Thyroid gland (tissue), 4 donors: ENCODE measurements around the gene PRSS2. TPM values are rescaled to one million over a fixed set of nuclear protein-coding genes. Genes with fewer than 3 reads are reported as not detected.
A peak's percentile ranks its signal among the peaks of the same experiment; 100 is the strongest.
"Not testable (repeated sequence)": the region's sequence is repeated elsewhere in the genome, so short reads cannot be mapped to it uniquely, and the experiment has no call there.

ENCODE experiments used
- DNase-seq, 2 donors: peaks; one replicate each; pipeline ENCODE4 v3.0.0-alpha.2; 2019
- H3K27ac ChIP-seq, 3 donors: fragments of 200-600 bp; sonication (generic); 1 replicate in 2 of 3; 2 replicates in 1 of 3; pipeline ENCODE4 v1.5.1; 2016 to 2019; ENCODE audit warnings: mild to moderate bottlenecking in 1 of 3, moderate library complexity in 1 of 3
- H3K27me3 ChIP-seq: fragments of 200-600 bp; sonication (generic); one replicate; pipeline ENCODE4 v1.5.1; 2019
- H3K36me3 ChIP-seq, 2 donors: fragments of 200-600 bp; sonication (generic); one replicate each; pipeline ENCODE4 v1.5.1; 2016 to 2019
- H3K4me1 ChIP-seq, 2 donors: fragments of 200-600 bp; sonication (generic); one replicate each; pipeline ENCODE4 v1.5.1; 2017 to 2019
- H3K4me3 ChIP-seq, 3 donors: fragments of 200-600 bp; sonication (generic); replicated peaks in 1 of 3; 1 replicate in 2 of 3; 2 replicates in 1 of 3; pipeline ENCODE4 v1.5.1; 2016; ENCODE audit warnings: mild to moderate bottlenecking in 1 of 3
- H3K9me3 ChIP-seq: fragments of 200-600 bp; sonication (generic); one replicate; pipeline ENCODE4 v1.5.1; 2017
- CTCF ChIP-seq, 6 experiments: fragments of 200-600 bp in 3 of 6; fragments of 450-650 bp in 3 of 6; sonication (generic) in 3 of 6; IDR thresholded peaks; one replicate each; pipeline ENCODE4 v1.5.1; 2016 to 2019; ENCODE audit warnings: antibody characterized with exemption in 6 of 6, mild to moderate bottlenecking in 2 of 6, inconsistent platforms in 1 of 6, moderate library complexity in 1 of 6
- POLR2A ChIP-seq, 2 donors: fragments of 450-650 bp; IDR thresholded peaks; one replicate each; pipeline ENCODE4 v1.6.1; 2017; ENCODE audit warnings: antibody characterized with exemption in 2 of 2, mild to moderate bottlenecking in 2 of 2, moderate library complexity in 1 of 2
- WGBS, 2 donors: methylation state at CpG; one replicate each; pipeline ENCODE4 v1.1.5; 2017; 5-methylcytosine and 5-hydroxymethylcytosine counted together
- intact Hi-C: fragments of 100-400 bp; cut with DNase I; formaldehyde crosslinking; loops from one replicate; pipeline ENCODE4 v1.15.1; 2023
- total RNA-seq, 4 donors: library from RNA; depleted of rRNA; stranded (reverse); fragments of >200 nt; gene quantifications; one replicate each; pipeline ENCODE4 v1.2.3, GENCODE V29; 2016

PRSS2 gene
- total RNA-seq, 4 donors from 2014 or later = not detected

DNA sequence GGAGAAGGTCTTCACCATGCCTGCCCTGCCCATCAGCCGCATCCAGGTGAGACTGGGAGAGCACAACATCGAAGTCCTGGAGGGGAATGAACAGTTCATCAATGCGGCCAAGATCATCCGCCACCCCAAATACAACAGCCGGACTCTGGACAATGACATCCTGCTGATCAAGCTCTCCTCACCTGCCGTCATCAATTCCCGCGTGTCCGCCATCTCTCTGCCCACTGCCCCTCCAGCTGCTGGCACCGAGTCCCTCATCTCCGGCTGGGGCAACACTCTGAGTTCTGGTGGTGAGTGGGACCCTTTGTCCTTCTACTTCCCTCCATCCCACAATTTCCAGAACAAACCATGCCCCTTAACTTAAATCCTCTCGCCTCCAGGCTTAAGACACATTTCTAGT is 2.5 kb downstream of the PRSS2 start:
- WGBS, 2 donors = 89% methylated on average over 12 of the region's 12 CpGs
- DNase-seq = no peak
- intact Hi-C loops = no loop called here

DNA sequence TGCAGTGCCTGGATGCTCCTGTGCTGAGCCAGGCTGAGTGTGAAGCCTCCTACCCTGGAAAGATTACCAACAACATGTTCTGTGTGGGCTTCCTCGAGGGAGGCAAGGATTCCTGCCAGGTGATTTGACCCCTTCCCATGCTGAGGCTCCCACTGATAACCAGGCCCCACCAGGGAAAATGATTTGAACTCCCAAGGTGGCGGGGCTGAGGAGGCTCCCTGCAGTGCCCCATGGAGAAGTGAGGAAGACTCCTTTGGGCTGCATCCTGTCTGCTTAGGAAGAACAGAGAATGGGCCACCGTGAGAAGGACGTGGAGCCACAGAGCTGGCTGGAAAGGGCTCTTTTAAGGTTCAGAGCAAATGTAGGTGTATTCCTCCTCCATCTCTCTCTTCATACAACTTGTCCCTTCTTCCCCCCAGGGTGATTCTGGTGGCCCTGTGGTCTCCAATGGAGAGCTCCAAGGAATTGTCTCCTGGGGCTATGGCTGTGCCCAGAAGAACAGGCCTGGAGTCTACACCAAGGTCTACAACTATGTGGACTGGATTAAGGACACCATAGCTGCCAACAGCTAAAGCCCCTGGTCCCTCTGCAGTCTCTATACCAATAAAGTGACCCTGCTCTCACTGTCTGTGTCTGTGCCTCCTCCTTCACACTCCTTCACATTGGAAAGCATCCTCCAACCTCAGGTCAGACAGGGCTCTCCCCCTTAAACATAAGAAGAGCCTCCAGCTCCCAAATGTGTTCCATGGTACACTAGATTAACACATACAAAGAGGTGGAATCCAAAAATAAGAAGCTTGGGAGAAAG is 3.4 kb downstream of the PRSS2 start:
- WGBS, 2 donors = 81 to 89% methylated on average over 4 of the region's 4 CpGs
- TF ChIP-seq POLR2A (IDR thresholded peaks at IDR 0.05) = no peak
- no peak for TF ChIP-seq CTCF (IDR thresholded peaks at IDR 0.05)
- Histone ChIP-seq H3K36me3 (no peaks in the 10 kb centered on the region), H3K27ac (no peak overlapping the region), H3K4me3 (no peak overlapping the region), H3K4me1 (peaks cover 32% of the 10 kb centered on the region in 2 donors), H3K9me3 (no peaks in the 10 kb centered on the region), H3K27me3 (no peaks in the 10 kb centered on the region)
- intact Hi-C loops = no loop called here
- no peak for DNase-seq

More for the DNA sequence above, 2.5 kb downstream of the PRSS2 start:
- Histone ChIP-seq H3K4me1 (peaks cover 32% of the 10 kb centered on the region in 2 donors), H3K36me3 (no peaks in the 10 kb centered on the region), H3K27ac (no peak overlapping the region), H3K9me3 (no peaks in the 10 kb centered on the region), H3K4me3 (no peak overlapping the region), H3K27me3 (no peaks in the 10 kb centered on the region)
- TF ChIP-seq POLR2A (IDR thresholded peaks at IDR 0.05) (no peak), CTCF (IDR thresholded peaks at IDR 0.05) (no peak)

GRCh38 chr7:142774826-142775225 is 4.1 kb downstream of the PRSS2 start:
- no peak overlapping the region for H3K4me3 ChIP-seq
- WGBS, 2 donors = 61 to 68% methylated on average over 8 of the region's 8 CpGs
- no peaks in the 10 kb centered on the region for H3K9me3 ChIP-seq
- H3K4me1 ChIP-seq = peaks cover 32% of the 10 kb centered on the region in 2 donors
- no peaks in the 10 kb centered on the region for H3K27me3 ChIP-seq
- intact Hi-C loops = no loop called here
- TF ChIP-seq CTCF (IDR thresholded peaks at IDR 0.05) (no peak), POLR2A (IDR thresholded peaks at IDR 0.05) (no peak)
- DNase-seq = peak in 1 of 2 donors; percentile 21
- peak overlapping the region in 1 of 3 donors; percentile 28 for H3K27ac ChIP-seq
- H3K36me3 ChIP-seq = no peaks in the 10 kb centered on the region

GRCh38 chr7:142775351-142776115 is 4.8 kb downstream of the PRSS2 start:
- H3K36me3 ChIP-seq, H3K27me3 ChIP-seq, intact Hi-C loops, DNase-seq, H3K9me3 ChIP-seq, H3K4me3 ChIP-seq: not testable (repeated sequence)
- 75 to 79% methylated on average over 4 to 6 of the region's 6 CpGs for WGBS, 2 donors
- Histone ChIP-seq H3K4me1 (peaks cover 30 to 31% of the 10 kb centered on the region in 2 donors), H3K27ac (peak overlapping the region in 1 of 3 donors; percentile 28)

DNA sequence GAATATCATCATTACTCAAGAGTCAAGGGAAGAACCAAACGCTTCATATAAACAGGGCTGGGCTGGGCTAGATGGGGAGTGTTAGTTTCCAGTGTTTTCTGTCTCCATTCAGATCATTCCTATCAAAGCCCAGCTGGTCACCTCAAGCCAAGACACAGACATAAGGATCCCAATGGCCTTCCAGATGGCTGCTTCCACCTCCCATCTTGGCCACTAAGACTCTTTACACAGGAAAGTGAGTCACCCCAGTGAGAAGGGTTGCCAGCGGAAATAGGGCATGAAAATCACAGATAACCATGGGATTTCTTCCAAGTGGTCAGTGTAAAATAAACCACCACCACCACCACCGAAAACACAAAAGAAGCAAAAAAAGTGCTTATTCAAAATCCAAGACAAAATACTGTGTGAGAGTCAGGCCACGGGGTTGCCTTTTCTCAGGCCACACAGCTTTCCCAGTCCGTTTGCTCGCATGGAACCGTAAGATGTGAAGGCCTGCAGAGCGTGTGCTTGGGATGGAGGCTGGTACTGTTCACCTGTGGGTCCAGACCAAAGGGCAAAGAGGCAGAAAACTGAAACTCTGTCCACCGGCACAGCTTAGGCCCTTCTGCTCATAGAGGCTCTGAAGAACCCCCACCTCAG is 5.6 kb downstream of the PRSS2 start:
- Histone ChIP-seq H3K4me3 (no peak overlapping the region), H3K36me3 (no peaks in the 10 kb centered on the region), H3K27me3 (no peaks in the 10 kb centered on the region), H3K4me1 (peaks cover 25 to 26% of the 10 kb centered on the region in 2 donors), H3K9me3 (no peaks in the 10 kb centered on the region), H3K27ac (peak overlapping the region in 1 of 3 donors; percentile 51)
- no peak for TF ChIP-seq POLR2A (IDR thresholded peaks at IDR 0.05)
- TF ChIP-seq CTCF (IDR thresholded peaks at IDR 0.05) = no peak
- WGBS, 2 donors = 49 to 61% methylated on average over 9 of the region's 9 CpGs
- peak; percentile 67 to 68 for DNase-seq
- intact Hi-C loops = no loop called here

GRCh38 chr7:142776845-142777225 is 6.1 kb downstream of the PRSS2 start:
- intact Hi-C loops, H3K4me3 ChIP-seq, H3K36me3 ChIP-seq, H3K9me3 ChIP-seq, DNase-seq, H3K27me3 ChIP-seq: not testable (repeated sequence)
- 95 to 96% methylated on average over 2 of the region's 2 CpGs for WGBS, 2 donors
- Histone ChIP-seq H3K27ac (peak overlapping the region in 1 of 3 donors; percentile 51), H3K4me1 (peaks cover 20 to 22% of the 10 kb centered on the region in 2 donors)
